Skin epidermis (tissue), 12 donors: Measurements from ENCODE around the gene PCSK6.
A peak's percentile ranks its signal among the peaks of the same experiment; 100 is the strongest.

ENCODE experiments used
- H3K27ac ChIP-seq, 21 experiments: fragments of 200-600 bp; sonication (generic) in 11 of 21; one replicate each; pipeline ENCODE4 v1.5.0; 2020; ENCODE audit warnings: mild to moderate bottlenecking in 3 of 21, inconsistent platforms in 2 of 21, moderate library complexity in 2 of 21
- H3K4me3 ChIP-seq, 7 experiments: fragments of 200-600 bp; sonication (generic) in 2 of 7; one replicate each; pipeline ENCODE4 v1.5.0; 2020; ENCODE audit warnings: inconsistent platforms in 2 of 7, mild to moderate bottlenecking in 2 of 7, moderate library complexity in 1 of 7

Gene PCSK6

GRCh38 chr15:101489237-101489598 is 289 bp downstream of the PCSK6 start:
- Histone ChIP-seq H3K27ac (no peak overlapping the region), H3K4me3 (peak overlapping the region in 4 of 7 experiments; percentile 18 to 34 (median 26))

- H3K27ac ChIP-seq: no peak overlapping the region
- H3K4me3 ChIP-seq: peak overlapping the region in 5 of 7 experiments; percentile 5 to 34 (median 24)
These were observed 975 bp downstream of the PCSK6 start for GRCh38 chr15:101488300-101489164.

GRCh38 chr15:101486696-101487459 is 2.6 kb downstream of the PCSK6 start:
- Histone ChIP-seq H3K27ac (no peak overlapping the region), H3K4me3 (no peak overlapping the region)

GRCh38 chr15:101483462-101483861 is 6.0 kb downstream of the PCSK6 start:
- Histone ChIP-seq H3K27ac (no peak overlapping the region), H3K4me3 (no peak overlapping the region)

GRCh38 chr15:101482526-101483371 is 6.8 kb downstream of the PCSK6 start:
- no peak overlapping the region for H3K4me3 ChIP-seq
- H3K27ac ChIP-seq: no peak overlapping the region

GRCh38 chr15:101481917-101482525 is 7.5 kb downstream of the PCSK6 start:
- Histone ChIP-seq H3K27ac (no peak overlapping the region), H3K4me3 (no peak overlapping the region)

- H3K4me3 ChIP-seq: no peak overlapping the region
- H3K27ac ChIP-seq: no peak overlapping the region
These were observed 8.2 kb downstream of the PCSK6 start for GRCh38 chr15:101481381-101481705.

- Histone ChIP-seq H3K4me3 (no peak overlapping the region), H3K27ac (no peak overlapping the region)
These were observed 8.7 kb downstream of the PCSK6 start for GRCh38 chr15:101480613-101481380.

- Histone ChIP-seq H3K4me3 (no peak overlapping the region), H3K27ac (no peak overlapping the region)
These were observed 9.5 kb downstream of the PCSK6 start for GRCh38 chr15:101479851-101480612.

GRCh38 chr15:101479342-101479845 is 10.1 kb downstream of the PCSK6 start:
- Histone ChIP-seq H3K27ac (no peak overlapping the region), H3K4me3 (no peak overlapping the region)

GRCh38 chr15:101478701-101479341 is 10.7 kb downstream of the PCSK6 start:
- no peak overlapping the region for H3K27ac ChIP-seq

GRCh38 chr15:101477851-101478362 is 11.6 kb downstream of the PCSK6 start:
- H3K27ac ChIP-seq: no peak overlapping the region

More at GRCh38 chr15:101478701-101479341, 10.7 kb downstream of the PCSK6 start:
- no peak overlapping the region for H3K4me3 ChIP-seq

GRCh38 chr15:101476756-101477155 is 12.8 kb downstream of the PCSK6 start:
- H3K27ac ChIP-seq: no peak overlapping the region
- H3K4me3 ChIP-seq: no peak overlapping the region

More at GRCh38 chr15:101477851-101478362, 11.6 kb downstream of the PCSK6 start:
- H3K4me3 ChIP-seq: no peak overlapping the region

- Histone ChIP-seq H3K27ac (no peak overlapping the region), H3K4me3 (no peak overlapping the region)
These were observed 14.5 kb downstream of the PCSK6 start for GRCh38 chr15:101474983-101475382.

- Histone ChIP-seq H3K4me3 (no peak overlapping the region), H3K27ac (no peak overlapping the region)
These were observed 15.3 kb downstream of the PCSK6 start for GRCh38 chr15:101474233-101474632.

GRCh38 chr15:101472033-101472432 is 17.5 kb downstream of the PCSK6 start:
- no peak overlapping the region for H3K4me3 ChIP-seq
- H3K27ac ChIP-seq: no peak overlapping the region

- Histone ChIP-seq H3K27ac (no peak overlapping the region), H3K4me3 (no peak overlapping the region)
These were observed 18.8 kb downstream of the PCSK6 start for GRCh38 chr15:101470548-101471239.
